HG03521 (cell line): ENCODE data around the gene AGMO.

Source experiments
- ATAC-seq: cut with Tn5 transposase; IDR thresholded peaks from one replicate; pipeline ENCODE4 v1.9.1; 2021; ENCODE audit warnings: mild to moderate bottlenecking, moderate library complexity; ENCODE audit not compliant: unreplicated experiment

The AGMO gene

GRCh38 chr7:15504351-15504750, 57.5 kb downstream of the AGMO start:
- no peak for ATAC-seq

- no peak for ATAC-seq
Observed at GRCh38 chr7:15503603-15504290, 58.1 kb downstream of the AGMO start.

GRCh38 chr7:15498465-15498864, 63.4 kb downstream of the AGMO start:
- no peak for ATAC-seq

- ATAC-seq, result no peak
Observed at GRCh38 chr7:15495170-15495569, 66.6 kb downstream of the AGMO start.

GRCh38 chr7:15494711-15495110, 67.1 kb downstream of the AGMO start:
- no peak for ATAC-seq

- ATAC-seq, result no peak
Observed at GRCh38 chr7:15491361-15491760, 70.5 kb downstream of the AGMO start.

- no peak for ATAC-seq
Observed at GRCh38 chr7:15490291-15490690, 71.5 kb downstream of the AGMO start.

- no peak for ATAC-seq
Observed at GRCh38 chr7:15489861-15490260, 72.0 kb downstream of the AGMO start.

- no peak for ATAC-seq
Observed at GRCh38 chr7:15489383-15489782, 72.4 kb downstream of the AGMO start.

- no peak for ATAC-seq
Observed at GRCh38 chr7:15488401-15488800, 73.4 kb downstream of the AGMO start.

GRCh38 chr7:15487896-15488295, 73.9 kb downstream of the AGMO start:
- ATAC-seq, result no peak

GRCh38 chr7:15485998-15486397, 75.8 kb downstream of the AGMO start:
- no peak for ATAC-seq

GRCh38 chr7:15485431-15485830, 76.4 kb downstream of the AGMO start:
- ATAC-seq, result no peak

- no peak for ATAC-seq
Observed at GRCh38 chr7:15481132-15481531, 80.7 kb downstream of the AGMO start.

- no peak for ATAC-seq
Observed at GRCh38 chr7:15478401-15478800, 83.4 kb downstream of the AGMO start.

- ATAC-seq, result no peak
Observed at GRCh38 chr7:15476531-15476918, 85.3 kb downstream of the AGMO start.

GRCh38 chr7:15475808-15476530, 85.8 kb downstream of the AGMO start:
- ATAC-seq, result no peak

GRCh38 chr7:15471669-15471950, 90.2 kb downstream of the AGMO start:
- ATAC-seq, result no peak

- no peak for ATAC-seq
Observed at GRCh38 chr7:15470825-15471668, 90.8 kb downstream of the AGMO start.

- no peak for ATAC-seq
Observed at GRCh38 chr7:15464667-15465121, 97.1 kb downstream of the AGMO start.

GRCh38 chr7:15463801-15464666, 97.8 kb downstream of the AGMO start:
- ATAC-seq, result no peak
